Esophagus (tissue), 2 donors: ENCODE data around the gene SLCO2B1. TPM values are rescaled to one million over a fixed set of nuclear protein-coding genes. Genes with fewer than 3 reads are reported as not detected.

Source experiments
- H3K27ac ChIP-seq, 2 donors: one replicate each; pipeline ENCODE4 v1.5.1; 2013; ENCODE audit warnings: low read depth in 2 of 2, mild to moderate bottlenecking in 2 of 2, inconsistent platforms in 1 of 2, low read length in 1 of 2, moderate library complexity in 1 of 2
- H3K27me3 ChIP-seq, 2 donors: one replicate each; pipeline ENCODE4 v1.6.1; 2013; ENCODE audit warnings: low read length in 2 of 2, control low read depth in 1 of 2, mild to moderate bottlenecking in 1 of 2; ENCODE audit not compliant: insufficient read depth in 2 of 2, control insufficient read depth in 1 of 2
- H3K36me3 ChIP-seq, 2 donors: one replicate each; pipeline ENCODE4 v1.6.1; 2013; ENCODE audit warnings: low read length in 1 of 2; ENCODE audit not compliant: control insufficient read depth in 2 of 2, insufficient read depth in 2 of 2
- H3K4me1 ChIP-seq, 2 donors: one replicate each; pipeline ENCODE4 v1.6.1; 2013; ENCODE audit warnings: low read length in 1 of 2; ENCODE audit not compliant: control insufficient read depth in 2 of 2, insufficient read depth in 2 of 2
- H3K4me3 ChIP-seq, 2 donors: one replicate each; pipeline ENCODE4 v1.5.1; 2013; ENCODE audit warnings: low read length in 2 of 2, mild to moderate bottlenecking in 2 of 2, low read depth in 1 of 2, moderate library complexity in 1 of 2
- H3K9me3 ChIP-seq, 2 donors: one replicate each; pipeline ENCODE4 v1.6.1; 2013; ENCODE audit warnings: mild to moderate bottlenecking in 2 of 2, low read depth in 1 of 2, low read length in 1 of 2, moderate library complexity in 1 of 2; ENCODE audit not compliant: control insufficient read depth in 2 of 2, insufficient read depth in 1 of 2
- WGBS, 2 donors: extraction: QIAGEN DNeasy Blood & Tissue Kit; methylation state at CpG; one replicate each; pipeline ENCODE4 v1.1.7; 2013; 5-methylcytosine and 5-hydroxymethylcytosine counted together
- polyA plus RNA-seq, 2 donors: library from polyadenylated mRNA; stranded (reverse); fragments of 200-250 nt; gene quantifications; one replicate each; pipeline ENCODE4 v1.2.3, GENCODE V29; 2013
- donor health status: healthy with polysubstance abuse.
- donor health status: Bipolar disorder and iron deficiency.

The SLCO2B1 gene
- polyA plus RNA-seq, 2 donors: 5.6 to 5.7 TPM

DNA sequence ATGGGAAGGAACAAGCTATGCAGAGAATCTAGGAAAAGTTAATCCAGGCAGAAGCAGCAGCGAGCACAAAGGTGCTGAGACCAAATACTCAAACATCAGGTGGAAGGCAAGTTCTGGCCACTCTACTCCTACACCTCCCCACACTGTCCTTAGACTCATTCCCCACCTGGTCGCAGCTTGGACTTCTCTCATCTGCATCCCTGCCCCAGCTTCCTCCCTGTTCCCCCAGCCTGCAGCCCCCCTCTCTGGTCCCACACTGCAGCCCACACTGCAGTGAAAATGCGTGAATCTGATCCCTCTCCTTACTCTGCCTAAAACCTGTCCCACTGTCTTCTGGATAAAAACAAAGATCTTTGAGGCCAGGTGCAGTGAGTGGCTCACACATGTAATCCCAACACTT lies 98.8 kb downstream of the SLCO2B1 start:
- H3K36me3 ChIP-seq: no peaks in the 10 kb centered on the region
- H3K27me3 ChIP-seq: no peaks in the 10 kb centered on the region
- 45 to 46% methylated on average over 3 of the region's 3 CpGs for WGBS, 2 donors
- no peak overlapping the region for H3K4me3 ChIP-seq
- H3K9me3 ChIP-seq: no peaks in the 10 kb centered on the region
- no peaks in the 10 kb centered on the region for H3K4me1 ChIP-seq
- no peak overlapping the region for H3K27ac ChIP-seq

- no peaks in the 10 kb centered on the region for H3K4me1 ChIP-seq
- H3K9me3 ChIP-seq: no peaks in the 10 kb centered on the region
- H3K36me3 ChIP-seq: no peaks in the 10 kb centered on the region
- H3K27me3 ChIP-seq: no peaks in the 10 kb centered on the region
- no peak overlapping the region for H3K27ac ChIP-seq
- H3K4me3 ChIP-seq: no peak overlapping the region
Measured at GRCh38 chr11:75254326-75254725, 103.4 kb downstream of the SLCO2B1 start.

Other genes starting within 250 kb of the SLCO2B1 start
- gene XRRA1, start 202.0 kb upstream of the SLCO2B1 start, polyA plus RNA-seq: 1 to 10 TPM in 1 of 2 donors, under 1 TPM in 1; 0.74 to 1.3 TPM
- 10 to 100 TPM; 86.6 to 95.2 TPM for gene SPCS2, start 201.8 kb upstream of the SLCO2B1 start, polyA plus RNA-seq
- gene NEU3, start 162.2 kb upstream of the SLCO2B1 start, polyA plus RNA-seq: 1 to 10 TPM; 1.2 to 1.5 TPM
- gene OR2AT4, start 54.2 kb upstream of the SLCO2B1 start, polyA plus RNA-seq: not detected
- under 1 TPM in 1 of 2 donors, not detected in 1; 0.02 TPM for gene TPBGL, start 89.7 kb downstream of the SLCO2B1 start, polyA plus RNA-seq
- gene ARRB1, start 200.6 kb downstream of the SLCO2B1 start, polyA plus RNA-seq: 1 to 10 TPM; 4.9 to 5.0 TPM
- gene RPS3, start 248.4 kb downstream of the SLCO2B1 start, polyA plus RNA-seq: 1,000 to 10,000 TPM; 1,864 to 2,574 TPM